HG03521 (cell line): ENCODE measurements around the gene STMP1.

Experiments
- ATAC-seq: cut with Tn5 transposase; IDR thresholded peaks from one replicate; pipeline ENCODE4 v1.9.1; 2021; ENCODE audit warnings: mild to moderate bottlenecking, moderate library complexity; ENCODE audit not compliant: unreplicated experiment

Gene STMP1

DNA sequence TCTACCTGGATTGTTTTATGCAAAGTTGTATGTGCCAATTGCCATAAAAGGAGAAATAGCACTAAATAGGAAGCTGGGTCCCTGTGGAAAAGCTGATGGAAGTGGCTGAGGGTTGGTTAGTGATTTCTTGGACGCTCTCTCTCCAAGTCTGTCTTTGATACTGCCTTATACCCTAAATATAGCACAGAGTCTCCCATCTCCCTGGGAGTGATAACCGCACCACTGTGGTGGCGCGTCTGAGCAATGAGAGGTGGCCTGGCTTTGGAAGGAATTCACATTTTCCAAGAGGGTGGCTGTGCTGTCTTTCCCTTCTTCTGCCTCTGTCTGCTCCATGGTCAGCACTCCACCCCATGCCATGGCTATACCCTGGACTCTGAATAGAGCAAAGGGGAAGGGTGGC, 31.2 kb downstream of the STMP1 start:
- ATAC-seq: no peak

DNA sequence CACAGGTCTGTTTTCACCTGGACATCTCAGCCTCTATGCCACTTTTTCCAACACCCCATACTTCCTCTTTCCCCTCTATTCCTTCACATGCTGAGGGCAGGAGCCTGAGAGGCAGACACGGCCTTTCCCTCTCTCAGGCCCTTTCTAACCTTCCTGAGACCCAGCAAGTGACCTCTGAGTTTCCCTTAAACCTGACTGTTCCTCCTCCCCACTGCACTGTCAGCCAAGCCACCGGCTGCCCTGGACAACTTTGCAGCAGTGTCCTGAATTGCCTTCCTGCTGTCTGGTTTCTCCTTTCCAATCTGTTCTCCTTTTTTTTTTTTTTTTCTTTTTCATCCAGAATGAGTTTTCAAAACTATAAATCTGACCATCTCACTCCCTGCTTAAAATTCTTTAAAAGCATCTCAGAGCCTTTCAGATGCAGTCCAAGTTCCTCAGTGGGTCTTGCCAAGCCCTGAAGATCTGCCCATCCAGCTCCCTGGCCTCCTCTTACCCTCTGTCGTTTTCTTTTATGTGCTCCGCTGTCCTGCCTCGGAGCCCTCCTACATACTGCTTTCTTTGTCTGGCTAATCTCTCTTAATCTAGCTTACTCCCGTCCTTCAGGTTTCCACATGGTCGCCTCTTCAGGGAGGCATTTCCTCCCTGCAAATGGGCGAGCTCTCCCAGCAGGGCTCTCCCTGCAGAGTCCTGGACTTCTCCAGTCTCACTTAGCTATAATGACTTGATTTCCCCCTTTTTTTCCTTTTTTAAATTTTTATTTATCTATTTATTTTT, 35.1 kb downstream of the STMP1 start:
- no peak for ATAC-seq

DNA sequence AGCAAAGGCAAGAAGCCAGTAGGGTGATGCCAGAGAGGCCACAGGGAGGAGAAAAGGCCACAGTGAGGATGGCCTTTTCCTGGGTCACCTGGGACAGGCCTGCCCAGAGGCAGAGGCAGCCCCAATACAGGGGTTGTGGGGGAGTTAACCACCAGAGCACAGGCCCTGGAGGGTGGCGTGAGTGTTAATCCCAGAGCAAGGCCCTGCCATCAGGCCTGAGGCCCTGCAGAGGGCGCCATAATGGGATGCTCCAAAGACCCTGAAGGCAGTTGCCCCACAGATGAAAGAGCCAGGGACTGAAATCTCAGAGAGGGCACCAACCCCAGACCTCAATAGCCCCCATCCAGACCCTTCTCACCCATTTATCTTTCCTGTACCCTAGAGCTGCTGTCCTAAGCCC, 41.8 kb downstream of the STMP1 start:
- no peak for ATAC-seq

- no peak for ATAC-seq
These were observed 42.4 kb downstream of the STMP1 start for GRCh38 chr7:135704698-135705097.

DNA sequence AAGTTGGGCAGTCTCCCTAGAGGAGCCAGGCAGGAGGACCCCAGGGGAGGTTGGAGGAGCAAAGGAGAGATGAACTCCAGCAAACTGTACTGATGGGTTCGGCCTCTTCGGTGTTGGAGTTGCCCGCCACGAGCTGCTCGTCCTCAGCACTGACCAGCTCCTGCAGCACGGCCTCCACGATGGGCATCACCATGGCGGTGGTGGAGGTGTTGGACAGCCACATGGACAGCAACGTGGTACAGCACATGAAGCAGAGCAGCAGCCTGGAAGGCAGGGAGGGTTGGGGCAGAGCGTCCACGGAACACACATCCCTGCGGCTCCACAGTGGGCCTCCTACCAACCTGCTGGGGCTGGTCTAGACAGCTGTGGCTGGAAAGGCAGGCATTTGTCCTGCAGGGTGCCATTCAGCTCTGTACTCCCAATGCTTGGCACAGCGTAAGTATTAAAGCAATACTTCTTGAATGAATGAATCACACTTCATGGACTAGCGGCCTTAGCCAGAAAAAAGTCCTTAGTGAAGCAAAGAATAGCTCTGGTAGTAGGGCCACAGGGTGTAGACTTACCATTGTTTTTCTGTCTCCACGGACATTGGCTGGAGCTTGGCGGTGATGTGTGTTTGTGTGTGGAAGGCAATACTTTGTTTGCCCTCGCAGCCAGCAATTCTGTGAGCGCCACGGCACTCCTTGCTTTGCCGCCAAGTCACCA, 43.9 kb downstream of the STMP1 start:
- no peak for ATAC-seq

GRCh38 chr7:135706858-135707569, 44.7 kb downstream of the STMP1 start:
- no peak for ATAC-seq

DNA sequence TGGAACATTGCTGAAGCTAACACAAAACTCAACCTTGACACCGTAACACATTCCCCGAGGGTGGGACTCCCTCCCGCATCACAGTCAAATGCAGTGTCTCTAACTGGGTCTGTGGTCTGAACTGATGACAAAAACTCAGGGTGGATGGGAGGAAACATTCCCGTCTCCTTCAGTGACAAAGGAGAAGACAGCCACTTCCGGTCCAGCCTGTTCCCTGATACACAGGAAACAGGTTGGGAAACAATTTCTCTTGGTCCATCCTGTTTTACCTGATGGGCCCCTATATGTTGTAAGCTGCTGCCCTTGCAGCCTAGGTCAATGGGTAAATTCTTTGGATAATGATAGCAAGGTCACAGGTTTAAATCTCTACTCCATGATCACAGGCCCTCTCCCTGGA, 45.3 kb downstream of the STMP1 start:
- no peak for ATAC-seq

- ATAC-seq: no peak
These were observed 45.7 kb downstream of the STMP1 start for GRCh38 chr7:135708041-135708440.

GRCh38 chr7:135709508-135709907, 47.2 kb downstream of the STMP1 start:
- no peak for ATAC-seq

DNA sequence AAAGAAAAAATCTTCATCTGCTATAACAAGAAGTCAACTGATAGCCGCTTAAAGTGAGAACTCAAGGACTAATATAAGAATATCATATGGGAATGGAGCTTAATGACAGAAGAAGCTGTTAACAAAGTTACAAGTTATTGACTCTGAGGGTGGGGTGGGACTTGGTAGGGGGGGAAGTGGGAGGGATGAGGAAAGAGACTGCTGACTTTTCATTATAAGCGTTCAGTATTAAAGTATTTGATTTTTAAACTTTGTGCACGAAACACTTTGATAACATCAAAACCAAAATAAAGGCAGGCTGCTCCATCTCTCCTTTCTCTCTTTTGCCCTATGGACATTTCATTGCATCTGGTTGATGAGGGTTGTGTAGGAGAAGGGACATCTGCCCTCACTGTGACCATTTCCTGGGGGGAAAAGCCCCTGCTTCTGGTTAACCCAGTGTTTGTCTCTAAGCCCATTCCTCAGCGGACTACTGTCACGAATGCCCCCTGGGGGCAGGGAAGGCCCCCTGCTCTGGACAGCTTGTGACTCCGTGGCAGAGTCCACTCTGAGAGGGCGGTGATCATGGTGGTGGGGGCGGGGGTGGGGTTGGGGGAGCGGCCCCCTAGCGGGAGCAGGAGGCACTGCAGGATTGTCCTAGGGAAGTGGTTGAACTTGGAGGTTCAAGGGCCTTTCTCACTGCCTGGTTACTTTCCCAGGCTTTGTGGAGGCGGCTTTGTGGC, 48.3 kb downstream of the STMP1 start:
- no peak for ATAC-seq

DNA sequence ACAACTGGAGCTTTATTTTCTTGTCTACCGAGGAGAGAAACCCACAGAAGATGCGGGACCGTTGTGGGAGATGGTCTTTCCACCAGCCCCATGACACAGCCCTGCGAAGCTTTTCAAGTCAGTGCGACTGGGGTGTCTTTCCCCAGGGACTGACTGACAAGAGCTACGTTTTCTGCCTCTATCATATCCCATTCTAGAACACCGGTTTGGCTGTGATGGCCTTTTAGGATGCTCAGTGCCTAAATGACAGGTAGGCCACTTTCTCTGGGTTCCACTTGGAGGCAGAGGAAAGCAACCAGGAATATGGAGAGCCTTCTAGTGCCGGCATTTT, 48.8 kb downstream of the STMP1 start:
- ATAC-seq: no peak

DNA sequence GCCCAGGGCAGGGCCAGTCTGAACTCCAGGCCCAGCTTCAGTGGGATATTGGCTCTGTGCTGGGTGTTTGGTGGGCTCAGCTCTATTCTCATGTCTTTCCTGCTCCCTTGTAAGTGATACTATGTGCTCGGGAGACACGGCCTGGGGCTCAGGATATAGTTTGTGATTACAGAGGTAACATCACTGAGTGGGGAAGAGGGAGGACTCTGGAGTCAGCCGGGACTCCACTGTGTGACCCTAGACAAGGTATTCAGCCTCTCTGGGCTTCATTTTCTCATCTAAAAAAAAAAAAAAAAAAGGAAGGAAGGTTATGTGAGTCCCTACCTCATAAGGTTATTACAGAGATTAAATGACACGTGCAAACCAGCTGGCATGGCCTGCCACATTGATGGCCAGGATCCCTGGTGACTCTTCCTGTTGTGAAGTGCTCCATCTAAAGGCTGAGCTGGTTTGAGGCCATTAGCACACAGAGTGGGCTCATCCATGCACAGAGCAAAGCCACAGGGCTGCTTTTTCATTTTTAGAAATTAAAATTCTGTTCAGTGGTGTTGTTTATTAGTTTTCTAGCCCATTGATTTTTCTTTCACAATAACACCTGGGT, 50.0 kb downstream of the STMP1 start:
- ATAC-seq: no peak

DNA sequence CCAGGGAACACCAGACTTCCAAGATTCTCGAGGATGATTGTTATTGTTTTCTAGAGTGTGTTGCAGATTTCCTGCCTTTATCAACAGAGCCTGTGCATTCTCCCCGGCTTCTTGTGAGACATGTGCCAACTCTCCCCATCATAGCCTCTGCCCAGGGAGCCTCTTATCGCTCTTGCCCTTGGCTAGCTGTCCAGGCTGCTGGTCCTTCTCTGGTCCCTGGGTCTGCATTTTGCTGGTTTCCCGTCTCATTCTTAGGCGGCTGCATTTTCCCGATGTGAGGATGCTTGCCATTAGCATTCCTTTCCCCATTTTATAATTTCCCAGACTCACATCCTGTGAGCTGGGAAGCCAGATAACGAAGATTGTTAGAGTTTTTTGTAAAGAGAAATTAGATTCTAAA, 50.5 kb downstream of the STMP1 start:
- no peak for ATAC-seq

DNA sequence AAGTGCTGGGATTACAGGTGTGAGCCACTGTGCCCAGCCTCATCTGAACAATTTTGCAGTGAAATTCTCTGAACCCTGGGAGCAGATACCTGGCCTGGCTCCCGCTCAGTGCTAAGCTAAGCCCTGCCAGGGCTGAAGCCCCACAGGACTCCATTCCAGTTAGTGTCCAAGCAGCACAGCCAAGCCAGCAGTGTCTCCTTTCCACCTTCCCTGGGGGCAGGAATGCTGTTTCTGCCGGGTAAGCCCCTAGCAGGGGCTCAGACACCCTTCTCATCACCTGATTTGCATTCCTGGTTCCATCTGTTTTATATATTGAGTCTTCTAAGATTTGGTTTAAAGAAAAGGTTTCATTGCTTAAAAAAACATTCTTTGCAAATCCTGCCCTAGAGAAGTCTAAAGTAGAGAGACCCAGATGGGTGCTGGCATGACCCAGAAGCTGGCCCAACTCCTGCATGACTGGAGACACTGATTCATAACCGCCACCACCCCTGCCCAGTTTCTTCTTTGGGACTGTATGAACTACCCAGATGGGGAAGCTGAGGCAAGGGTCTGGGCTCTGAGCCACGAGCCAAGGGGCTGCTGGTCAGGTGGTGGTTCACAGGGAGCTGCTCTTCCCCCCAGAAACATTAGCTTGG, 51.6 kb downstream of the STMP1 start:
- no peak for ATAC-seq

DNA sequence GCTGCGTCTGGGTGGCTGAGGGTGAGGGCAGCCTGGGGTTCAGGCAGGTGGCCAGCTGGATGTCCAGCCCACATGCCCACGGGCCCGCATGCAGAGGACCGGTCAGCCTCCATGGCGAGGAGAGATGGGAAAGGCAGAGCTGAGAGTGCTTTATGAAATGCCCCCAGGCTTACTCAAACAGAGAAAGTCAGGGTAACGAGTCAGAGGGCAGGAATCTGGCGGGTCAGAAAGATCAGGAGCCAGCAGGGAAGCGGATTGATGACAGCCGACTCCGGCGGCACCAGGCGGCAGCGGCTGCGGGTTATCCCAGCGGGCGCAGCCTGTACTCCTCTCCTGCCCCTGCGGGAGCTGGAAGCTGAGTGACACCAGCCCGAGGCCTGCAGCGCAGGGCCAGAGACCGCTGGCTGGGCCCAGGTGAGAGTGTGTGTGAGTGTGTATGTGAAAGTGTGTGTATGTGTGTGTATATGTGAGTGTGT, 52.3 kb downstream of the STMP1 start:
- no peak for ATAC-seq

GRCh38 chr7:135715055-135715522, 52.8 kb downstream of the STMP1 start:
- no peak for ATAC-seq

GRCh38 chr7:135715673-135716072, 53.4 kb downstream of the STMP1 start:
- ATAC-seq: no peak

- ATAC-seq: no peak
These were observed 54.4 kb downstream of the STMP1 start for GRCh38 chr7:135716677-135717238.

GRCh38 chr7:135717693-135718092, 55.4 kb downstream of the STMP1 start:
- ATAC-seq: no peak

- ATAC-seq: no peak
These were observed 55.9 kb downstream of the STMP1 start for GRCh38 chr7:135718219-135718618.
